ENCODE results near the gene SYT6. TPM values are rescaled to one million over a fixed set of nuclear protein-coding genes. Genes with fewer than 3 reads are reported as not detected.

SYT6 gene
- total and polyA plus RNA-seq, 4 donors, result 4.9 to 30.1 (median 19.9) TPM

DNA sequence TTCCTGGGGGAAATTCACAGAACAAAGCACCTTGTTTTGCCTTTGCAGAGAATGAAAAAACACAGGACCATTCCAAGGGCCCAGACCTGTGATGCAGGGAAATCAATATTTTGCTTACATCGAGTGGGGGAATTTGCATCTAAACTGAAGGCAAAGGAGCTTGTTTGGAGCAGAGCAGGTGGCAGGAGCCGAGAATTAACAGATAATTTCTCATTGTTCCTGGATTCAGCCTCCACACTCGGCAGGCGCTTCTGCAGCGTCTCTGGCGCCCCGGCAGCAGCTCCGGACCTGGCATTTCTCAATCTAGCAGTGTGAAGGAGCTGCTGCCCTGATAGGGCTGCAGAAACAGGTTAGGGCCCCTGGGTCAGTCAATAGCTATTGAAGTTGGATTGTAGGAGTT lies 2.0 kb upstream of the SYT6 start:
- peak in 1 of 6 donors; percentile 58 for DNase-seq (ENCODE audit: low read depth in 4 of 6, low spot score in 6 of 6)
- H3K36me3 ChIP-seq (ENCODE audit: control insufficient read depth, insufficient read depth, low read length), result no peaks in the 10 kb centered on the region
- peaks cover 51% of the 10 kb centered on the region for H3K27me3 ChIP-seq (ENCODE audit: control insufficient read depth, insufficient read depth, low read length)
- H3K27ac ChIP-seq (ENCODE audit: low read depth, low read length), result no peak overlapping the region
- H3K9me3 ChIP-seq (ENCODE audit: control insufficient read depth, insufficient read depth, low read length), result no peaks in the 10 kb centered on the region
- peaks cover 43% of the 10 kb centered on the region for H3K4me1 ChIP-seq (ENCODE audit: control insufficient read depth, insufficient read depth, low read length)
- WGBS (ENCODE audit: insufficient coverage), result 44% methylated on average over 8 of the region's 8 CpGs
- no peak overlapping the region for H3K4me3 ChIP-seq (ENCODE audit: low read depth, low read length)

DNA sequence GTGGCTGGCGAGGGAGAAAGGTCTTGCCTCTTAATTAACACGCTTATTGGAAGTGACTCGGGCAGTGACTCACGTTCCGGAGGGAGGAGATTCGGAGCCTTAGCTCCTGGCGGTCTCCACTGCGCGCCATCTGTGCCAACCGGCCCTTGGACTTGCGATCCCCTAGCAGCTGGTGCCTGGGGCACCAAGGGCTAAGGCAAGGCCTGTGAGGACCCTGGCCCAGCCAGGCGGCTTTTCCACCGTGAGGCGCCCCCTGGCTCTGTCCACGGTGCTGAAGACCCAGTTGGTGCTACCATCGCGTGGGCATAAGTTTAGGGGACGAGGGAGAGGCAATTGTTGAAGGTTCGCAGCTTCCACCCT lies 1.3 kb upstream of the SYT6 start:
- H3K27me3 ChIP-seq (ENCODE audit: control insufficient read depth, insufficient read depth, low read length), result peaks cover 52% of the 10 kb centered on the region
- H3K9me3 ChIP-seq (ENCODE audit: control insufficient read depth, insufficient read depth, low read length), result no peaks in the 10 kb centered on the region
- no peaks in the 10 kb centered on the region for H3K36me3 ChIP-seq (ENCODE audit: control insufficient read depth, insufficient read depth, low read length)
- no peak overlapping the region for H3K4me3 ChIP-seq (ENCODE audit: low read depth, low read length)
- no peak overlapping the region for H3K27ac ChIP-seq (ENCODE audit: low read depth, low read length)
- peak in 1 of 6 donors; percentile 40 for DNase-seq (ENCODE audit: low read depth in 4 of 6, low spot score in 6 of 6)
- peaks cover 43% of the 10 kb centered on the region for H3K4me1 ChIP-seq (ENCODE audit: control insufficient read depth, insufficient read depth, low read length)
- WGBS (ENCODE audit: insufficient coverage), result 14% methylated on average over 17 of the region's 19 CpGs

DNA sequence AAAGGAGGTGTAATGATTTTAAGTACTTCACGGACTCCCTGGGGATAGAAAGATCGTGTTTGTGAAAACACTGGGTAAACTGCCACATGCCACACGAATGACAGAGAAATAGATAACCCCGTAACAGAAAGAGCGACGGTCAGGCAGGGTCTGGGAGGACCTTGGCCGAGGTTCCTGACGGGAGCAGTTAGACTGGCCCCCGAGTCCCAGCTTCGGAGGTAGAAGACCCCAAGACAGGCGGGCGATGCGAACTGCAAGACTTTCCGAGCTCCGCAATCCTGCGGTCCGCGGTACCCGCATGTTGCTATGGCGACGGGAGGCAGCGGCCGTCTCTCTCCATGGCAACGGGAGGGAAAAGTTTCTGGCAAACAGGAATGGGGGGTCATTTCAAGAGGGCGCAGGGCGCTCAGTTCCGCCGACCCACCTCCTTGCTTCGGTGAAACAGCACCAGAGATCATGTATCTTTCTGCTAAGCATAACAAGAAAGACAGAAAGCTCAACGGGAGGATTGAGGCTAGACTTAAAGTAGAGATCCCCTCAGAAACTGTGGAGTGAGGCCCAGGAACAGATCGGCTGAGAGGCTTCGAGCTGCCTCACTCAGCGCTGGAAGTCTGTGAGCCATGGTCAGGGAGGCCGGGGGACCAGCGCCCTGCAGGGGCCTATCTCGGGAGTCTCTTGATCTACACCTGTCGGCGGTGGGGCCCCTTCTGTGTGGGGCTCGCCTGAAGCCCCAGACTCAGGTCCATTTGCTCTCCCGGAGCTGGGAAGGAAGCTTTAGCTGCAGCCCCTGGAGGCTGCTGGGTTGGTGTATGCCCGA lies 685 bp upstream of the SYT6 start:
- H3K4me3 ChIP-seq (ENCODE audit: low read depth, low read length), result peak overlapping the region; percentile 16
- WGBS (ENCODE audit: insufficient coverage), result 3% methylated on average over 37 of the region's 41 CpGs
- H3K27ac ChIP-seq (ENCODE audit: low read depth, low read length), result no peak overlapping the region
- peaks cover 52% of the 10 kb centered on the region for H3K27me3 ChIP-seq (ENCODE audit: control insufficient read depth, insufficient read depth, low read length)
- H3K36me3 ChIP-seq (ENCODE audit: control insufficient read depth, insufficient read depth, low read length), result no peaks in the 10 kb centered on the region
- peak in 4 of 6 donors; percentile 52 to 95 (median 76) for DNase-seq (ENCODE audit: low read depth in 4 of 6, low spot score in 6 of 6)
- H3K9me3 ChIP-seq (ENCODE audit: control insufficient read depth, insufficient read depth, low read length), result no peaks in the 10 kb centered on the region
- H3K4me1 ChIP-seq (ENCODE audit: control insufficient read depth, insufficient read depth, low read length), result peaks cover 43% of the 10 kb centered on the region

DNA sequence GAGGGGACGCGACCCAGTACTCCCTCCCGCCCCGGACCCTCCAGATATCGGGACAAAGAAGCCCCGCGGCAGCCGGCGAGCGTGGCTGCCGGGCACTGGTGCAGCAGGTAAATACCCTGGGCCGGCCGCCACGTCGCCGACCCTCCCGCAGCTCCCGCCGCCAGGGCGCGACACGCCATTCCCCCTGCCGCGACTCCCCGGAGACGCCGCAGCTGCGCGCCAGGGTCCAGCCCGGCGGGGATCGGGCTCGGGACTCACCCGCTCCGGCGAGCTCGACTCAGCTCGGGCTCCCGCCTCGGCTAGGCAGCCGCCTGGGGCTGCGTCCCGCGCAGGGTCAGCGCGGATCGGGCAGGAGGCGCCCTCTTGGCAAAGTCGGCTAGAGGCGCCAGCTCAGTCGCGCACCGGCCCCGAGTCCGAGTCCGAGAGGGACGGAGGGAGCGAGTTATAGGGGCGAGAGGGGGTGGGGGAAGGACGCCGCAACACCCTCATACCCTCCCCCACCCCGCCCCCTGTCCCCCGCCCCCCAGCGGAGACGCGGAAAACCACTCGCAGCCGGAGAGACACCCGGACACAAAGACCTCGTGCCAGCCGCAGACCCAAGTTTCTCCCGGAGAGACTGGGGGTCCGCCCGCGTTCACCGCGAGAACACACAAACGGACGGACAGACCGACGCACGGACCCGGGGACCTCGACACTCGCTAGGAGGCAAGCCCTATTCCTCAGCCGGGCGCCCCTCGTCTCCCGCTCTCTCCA lies 985 bp downstream of the SYT6 start:
- Histone ChIP-seq H3K27ac (ENCODE audit: low read depth, low read length) (no peak overlapping the region), H3K4me3 (ENCODE audit: low read depth, low read length) (peak overlapping the region; percentile 45), H3K27me3 (ENCODE audit: control insufficient read depth, insufficient read depth, low read length) (peaks cover 54% of the 10 kb centered on the region), H3K4me1 (ENCODE audit: control insufficient read depth, insufficient read depth, low read length) (peaks cover 53% of the 10 kb centered on the region), H3K36me3 (ENCODE audit: control insufficient read depth, insufficient read depth, low read length) (no peaks in the 10 kb centered on the region), H3K9me3 (ENCODE audit: control insufficient read depth, insufficient read depth, low read length) (no peaks in the 10 kb centered on the region)
- under 1% methylated on average over 72 of the region's 89 CpGs for WGBS (ENCODE audit: insufficient coverage)
- DNase-seq (ENCODE audit: low read depth in 4 of 6, low spot score in 6 of 6), result peak in 2 of 6 donors; percentile 71 to 76

DNA sequence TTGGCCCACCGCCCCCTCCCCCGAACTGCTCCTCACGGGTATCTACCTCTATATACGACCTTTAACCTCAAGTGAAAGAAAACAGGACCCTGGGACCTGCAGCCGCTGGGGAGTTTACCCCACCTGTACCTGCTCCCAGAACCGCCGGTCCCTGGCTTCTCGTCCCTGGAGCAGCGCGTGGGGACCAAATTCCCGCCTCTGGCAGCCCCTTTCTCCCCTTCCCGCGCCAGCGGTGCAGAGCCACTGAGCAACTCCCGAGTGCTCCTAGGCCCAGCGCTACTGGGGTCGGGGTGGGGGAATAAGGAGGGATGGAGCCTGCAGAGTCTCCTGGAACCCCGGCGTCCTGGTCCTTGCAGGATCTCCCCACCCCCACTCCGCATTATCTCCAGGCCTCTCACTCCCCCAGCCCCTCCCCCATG lies 1.6 kb downstream of the SYT6 start:
- peak in 1 of 6 donors; percentile 43 for DNase-seq (ENCODE audit: low read depth in 4 of 6, low spot score in 6 of 6)
- peaks cover 54% of the 10 kb centered on the region for H3K27me3 ChIP-seq (ENCODE audit: control insufficient read depth, insufficient read depth, low read length)
- H3K9me3 ChIP-seq (ENCODE audit: control insufficient read depth, insufficient read depth, low read length), result no peaks in the 10 kb centered on the region
- H3K4me3 ChIP-seq (ENCODE audit: low read depth, low read length), result peak overlapping the region; percentile 45
- H3K36me3 ChIP-seq (ENCODE audit: control insufficient read depth, insufficient read depth, low read length), result no peaks in the 10 kb centered on the region
- WGBS (ENCODE audit: insufficient coverage), result 5% methylated on average over 12 of the region's 20 CpGs
- H3K27ac ChIP-seq (ENCODE audit: low read depth, low read length), result no peak overlapping the region
- peaks cover 53% of the 10 kb centered on the region for H3K4me1 ChIP-seq (ENCODE audit: control insufficient read depth, insufficient read depth, low read length)

DNA sequence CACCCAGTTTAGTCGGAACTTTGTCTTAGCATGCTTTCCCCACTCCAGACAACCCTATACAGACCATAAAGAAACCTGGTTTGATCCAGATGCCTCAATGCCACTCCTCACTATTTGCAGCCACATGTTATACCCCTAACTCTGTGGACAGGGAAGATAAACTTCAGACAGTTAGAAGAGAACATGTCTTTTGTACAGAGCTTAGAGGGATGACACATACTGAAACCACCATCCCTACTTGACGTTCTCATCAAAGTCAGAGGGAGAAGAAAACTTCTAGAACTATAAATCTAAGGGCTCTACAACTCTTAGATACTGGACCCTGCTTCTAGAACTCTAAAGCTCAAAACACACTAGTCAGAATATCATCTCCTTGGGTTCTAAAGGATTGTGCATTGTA lies 3.7 kb downstream of the SYT6 start:
- H3K4me3 ChIP-seq (ENCODE audit: low read depth, low read length), result no peak overlapping the region
- H3K27ac ChIP-seq (ENCODE audit: low read depth, low read length), result no peak overlapping the region
- DNase-seq (ENCODE audit: low read depth in 4 of 6, low spot score in 6 of 6), result no peak
- H3K4me1 ChIP-seq (ENCODE audit: control insufficient read depth, insufficient read depth, low read length), result peaks cover 42% of the 10 kb centered on the region
- peaks cover 36% of the 10 kb centered on the region for H3K27me3 ChIP-seq (ENCODE audit: control insufficient read depth, insufficient read depth, low read length)
- no peaks in the 10 kb centered on the region for H3K36me3 ChIP-seq (ENCODE audit: control insufficient read depth, insufficient read depth, low read length)
- H3K9me3 ChIP-seq (ENCODE audit: control insufficient read depth, insufficient read depth, low read length), result no peaks in the 10 kb centered on the region
- 67% methylated on average over 1 of the region's 2 CpGs for WGBS (ENCODE audit: insufficient coverage)

DNA sequence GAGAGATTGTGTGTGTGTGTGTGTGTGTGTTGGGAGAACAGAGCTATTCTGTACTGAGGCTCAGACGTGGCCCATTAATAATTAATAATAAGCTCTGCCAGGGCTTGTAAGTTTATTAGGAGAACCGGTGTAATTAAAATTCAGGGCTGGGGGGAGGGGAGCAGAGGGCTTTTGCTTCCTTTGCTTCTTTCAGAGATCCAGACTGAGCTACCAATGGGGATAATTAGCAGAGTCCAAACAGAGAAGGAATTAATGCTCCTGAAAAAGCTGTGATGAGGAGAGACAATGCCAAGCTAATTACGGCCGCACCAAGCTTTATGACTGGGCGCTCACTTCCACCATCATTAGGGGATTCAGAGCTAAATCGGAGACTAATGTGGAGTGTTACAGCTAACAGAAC lies 4.5 kb downstream of the SYT6 start:
- 45% methylated on average over 4 of the region's 6 CpGs for WGBS (ENCODE audit: insufficient coverage)
- peak in 2 of 6 donors; percentile 45 to 88 for DNase-seq (ENCODE audit: low read depth in 4 of 6, low spot score in 6 of 6)
- no peak overlapping the region for H3K27ac ChIP-seq (ENCODE audit: low read depth, low read length)
- H3K36me3 ChIP-seq (ENCODE audit: control insufficient read depth, insufficient read depth, low read length), result no peaks in the 10 kb centered on the region
- H3K9me3 ChIP-seq (ENCODE audit: control insufficient read depth, insufficient read depth, low read length), result no peaks in the 10 kb centered on the region
- H3K27me3 ChIP-seq (ENCODE audit: control insufficient read depth, insufficient read depth, low read length), result peaks cover 29% of the 10 kb centered on the region
- no peak overlapping the region for H3K4me3 ChIP-seq (ENCODE audit: low read depth, low read length)
- H3K4me1 ChIP-seq (ENCODE audit: control insufficient read depth, insufficient read depth, low read length), result peaks cover 34% of the 10 kb centered on the region

DNA sequence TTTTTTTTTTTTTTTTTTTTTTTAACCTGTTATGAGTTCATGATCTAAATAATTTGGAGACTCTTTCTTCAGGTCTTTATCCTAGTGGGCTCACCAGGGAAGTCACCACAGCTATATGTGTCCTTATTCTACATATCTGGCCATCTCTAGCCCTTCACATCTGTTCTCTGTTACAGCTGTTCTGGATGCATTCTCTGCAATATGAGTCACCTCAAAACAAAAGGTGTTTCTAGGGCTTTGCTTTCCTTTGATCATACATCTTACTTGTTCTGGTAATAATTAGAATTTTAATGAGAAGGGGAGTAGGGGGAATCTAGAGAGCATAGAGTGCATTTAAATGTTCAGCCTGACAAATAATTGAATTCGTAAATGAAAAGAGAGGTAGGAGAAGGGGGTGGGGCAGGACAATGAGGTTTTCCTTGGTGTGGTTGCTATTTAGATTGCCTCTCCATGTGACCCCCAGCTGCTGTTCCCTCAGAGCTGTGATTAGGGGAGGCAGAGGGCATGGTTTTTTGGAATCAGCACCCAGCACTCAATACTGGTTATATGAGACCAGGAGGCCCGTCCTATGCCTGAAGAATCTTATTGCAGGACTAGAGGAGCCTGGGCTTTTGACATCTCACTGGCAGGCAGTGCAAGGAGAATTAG lies 8.0 kb downstream of the SYT6 start:
- 88% methylated on average over 1 of the region's 2 CpGs for WGBS (ENCODE audit: insufficient coverage)
- Histone ChIP-seq H3K36me3 (ENCODE audit: control insufficient read depth, insufficient read depth, low read length) (no peaks in the 10 kb centered on the region), H3K4me3 (ENCODE audit: low read depth, low read length) (no peak overlapping the region), H3K27me3 (ENCODE audit: control insufficient read depth, insufficient read depth, low read length) (peaks cover 3% of the 10 kb centered on the region), H3K4me1 (ENCODE audit: control insufficient read depth, insufficient read depth, low read length) (peaks cover 10% of the 10 kb centered on the region), H3K27ac (ENCODE audit: low read depth, low read length) (no peak overlapping the region), H3K9me3 (ENCODE audit: control insufficient read depth, insufficient read depth, low read length) (no peaks in the 10 kb centered on the region)
- DNase-seq (ENCODE audit: low read depth in 4 of 6, low spot score in 6 of 6), result no peak

DNA sequence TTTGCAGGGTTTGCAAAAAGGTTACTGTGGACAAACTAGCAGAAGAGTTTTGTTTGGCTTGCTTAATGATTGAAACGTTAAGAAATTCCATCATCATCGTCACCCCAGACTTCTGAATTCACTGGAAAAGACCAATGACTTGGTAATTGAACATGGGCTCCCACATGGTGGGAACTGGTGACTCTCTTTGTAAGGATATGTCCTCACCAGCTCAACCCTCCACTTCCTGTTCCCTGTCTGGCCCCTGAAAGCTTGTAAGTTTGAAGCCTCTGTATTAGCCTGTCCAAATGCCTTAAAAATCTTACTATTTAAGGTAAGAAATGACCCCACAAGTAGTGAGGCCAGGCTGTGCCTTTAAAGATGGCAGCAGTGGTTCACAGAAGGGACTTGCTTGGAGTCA lies 9.7 kb downstream of the SYT6 start:
- 100% methylated on average over 1 of the region's 2 CpGs for WGBS (ENCODE audit: insufficient coverage)
- no peak for DNase-seq (ENCODE audit: low read depth in 4 of 6, low spot score in 6 of 6)

More for the DNA sequence above, 9.7 kb downstream of the SYT6 start:
- H3K36me3 ChIP-seq (ENCODE audit: control insufficient read depth, insufficient read depth, low read length), result peaks cover 7% of the 10 kb centered on the region
- H3K27ac ChIP-seq (ENCODE audit: low read depth, low read length), result no peak overlapping the region
- H3K27me3 ChIP-seq (ENCODE audit: control insufficient read depth, insufficient read depth, low read length), result no peaks in the 10 kb centered on the region
- no peak overlapping the region for H3K4me3 ChIP-seq (ENCODE audit: low read depth, low read length)
- peaks cover 9% of the 10 kb centered on the region for H3K4me1 ChIP-seq (ENCODE audit: control insufficient read depth, insufficient read depth, low read length)
- H3K9me3 ChIP-seq (ENCODE audit: control insufficient read depth, insufficient read depth, low read length), result no peaks in the 10 kb centered on the region

All from spinal cord (tissue), 10 donors.